ENCODE data around the gene MRPL49.

MRPL49 gene

DNA sequence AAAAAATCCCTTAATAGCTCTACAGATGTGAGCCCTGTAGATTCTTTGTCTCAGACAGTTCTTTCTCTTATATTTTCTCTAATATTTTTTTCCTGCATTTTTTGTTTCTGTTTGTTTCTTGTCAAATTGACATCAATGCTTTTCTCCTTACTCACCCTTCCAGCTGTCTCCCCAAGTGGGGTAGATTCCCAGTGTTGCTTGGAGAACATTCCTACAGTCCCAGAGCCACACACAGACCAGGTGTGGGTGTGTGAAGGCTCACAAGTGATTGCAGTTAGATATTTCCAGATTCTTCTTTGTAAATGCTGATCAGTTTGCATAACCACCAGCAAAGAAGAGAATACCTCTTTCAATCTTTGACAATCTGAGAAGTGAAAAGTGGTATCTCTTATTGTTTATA is 18.6 kb upstream of the MRPL49 start:
- no peak for DNase-seq

DNA sequence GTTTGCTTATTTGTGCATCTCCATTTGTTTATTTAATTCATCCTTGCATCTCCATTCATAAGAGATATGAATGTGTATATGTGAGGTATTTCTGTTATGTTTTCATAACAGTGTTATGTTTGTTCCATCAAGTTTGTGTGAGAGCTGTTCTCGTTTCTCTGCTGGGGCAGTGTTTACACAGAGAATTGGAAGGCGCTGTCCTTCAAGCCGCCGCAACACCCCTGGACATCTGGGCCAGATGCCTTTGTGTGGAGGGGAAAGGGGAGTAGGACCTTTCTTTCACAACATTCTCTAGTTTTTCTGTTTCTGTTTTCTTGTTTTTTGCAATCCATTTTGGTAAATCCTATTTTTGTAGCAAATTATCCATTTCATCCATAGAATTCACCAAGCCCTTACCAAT is 17.5 kb upstream of the MRPL49 start:
- DNase-seq, result no peak

DNA sequence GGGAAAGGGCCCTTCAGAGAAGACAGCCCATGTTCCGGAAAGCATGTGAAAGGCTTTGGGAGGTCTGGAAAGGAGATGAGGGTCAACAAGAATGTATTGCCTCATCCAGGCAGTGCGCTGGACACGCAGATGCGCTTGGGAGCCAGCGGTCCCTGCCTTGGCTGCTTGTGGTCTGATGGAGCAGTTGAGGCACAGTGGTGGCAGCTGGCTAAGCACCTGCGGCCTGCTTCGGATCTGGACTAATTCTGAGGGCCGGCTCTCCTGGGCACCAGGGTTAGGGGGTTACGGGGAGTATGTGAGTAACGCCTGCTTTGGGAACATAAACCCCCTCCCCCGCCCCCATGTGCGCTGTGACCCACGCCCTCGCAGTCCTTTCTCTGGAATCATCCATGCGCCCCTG is 15.0 kb upstream of the MRPL49 start:
- no peak for DNase-seq

DNA sequence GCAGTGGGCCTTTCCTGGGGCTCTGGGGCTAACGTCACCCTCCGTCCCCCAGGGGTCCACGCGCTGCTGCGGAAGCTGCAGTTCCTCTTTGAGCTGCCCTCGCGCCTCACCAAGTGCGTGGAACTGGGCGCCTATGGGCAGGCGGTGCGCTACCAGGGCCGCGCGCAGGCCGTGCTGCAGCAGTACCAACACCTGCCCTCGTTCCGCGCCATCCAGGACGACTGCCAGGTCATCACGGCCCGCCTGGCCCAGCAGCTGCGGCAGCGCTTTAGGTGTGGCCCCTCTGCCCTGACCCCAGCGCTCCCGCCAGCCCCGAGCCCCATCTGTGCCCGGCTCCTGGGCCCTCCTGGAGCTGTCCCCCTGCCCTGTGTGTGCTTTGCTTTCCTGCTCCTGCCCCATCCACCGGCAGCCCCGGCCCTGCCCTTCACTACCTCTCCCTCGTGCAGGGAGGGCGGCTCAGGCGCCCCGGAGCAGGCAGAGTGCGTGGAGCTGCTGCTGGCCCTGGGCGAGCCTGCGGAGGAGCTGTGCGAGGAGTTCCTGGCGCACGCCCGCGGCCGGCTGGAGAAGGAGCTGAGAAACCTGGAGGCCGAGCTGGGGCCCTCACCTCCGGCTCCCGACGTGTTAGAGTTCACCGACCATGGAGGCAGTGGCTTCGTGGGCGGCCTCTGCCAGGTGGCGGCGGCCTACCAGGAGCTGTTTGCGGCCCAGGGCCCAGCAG is 14.2 kb upstream of the MRPL49 start:
- DNase-seq, result no peak

DNA sequence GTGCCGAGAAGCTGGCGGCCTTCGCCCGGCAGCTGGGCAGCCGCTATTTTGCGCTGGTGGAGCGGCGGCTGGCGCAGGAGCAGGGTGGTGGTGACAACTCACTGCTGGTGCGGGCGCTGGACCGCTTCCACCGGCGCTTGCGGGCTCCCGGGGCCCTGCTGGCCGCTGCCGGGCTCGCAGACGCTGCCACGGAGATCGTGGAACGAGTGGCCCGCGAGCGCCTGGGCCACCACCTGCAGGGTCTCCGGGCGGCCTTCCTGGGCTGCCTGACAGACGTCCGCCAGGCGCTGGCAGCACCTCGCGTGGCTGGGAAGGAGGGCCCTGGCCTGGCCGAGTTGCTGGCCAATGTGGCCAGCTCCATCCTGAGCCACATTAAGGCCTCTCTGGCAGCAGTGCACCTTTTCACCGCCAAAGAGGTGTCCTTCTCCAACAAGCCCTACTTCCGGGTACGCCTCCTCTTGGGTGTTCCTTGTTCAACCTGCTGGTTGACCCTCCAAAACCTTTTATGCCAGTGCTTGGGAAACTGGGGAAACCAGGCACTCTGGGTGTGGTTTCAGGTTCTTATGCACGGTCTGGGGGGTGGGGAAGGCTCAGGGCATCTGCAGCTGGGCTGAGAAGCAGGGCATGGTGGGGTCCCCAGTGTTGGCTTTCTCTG is 13.5 kb upstream of the MRPL49 start:
- no peak for DNase-seq

DNA sequence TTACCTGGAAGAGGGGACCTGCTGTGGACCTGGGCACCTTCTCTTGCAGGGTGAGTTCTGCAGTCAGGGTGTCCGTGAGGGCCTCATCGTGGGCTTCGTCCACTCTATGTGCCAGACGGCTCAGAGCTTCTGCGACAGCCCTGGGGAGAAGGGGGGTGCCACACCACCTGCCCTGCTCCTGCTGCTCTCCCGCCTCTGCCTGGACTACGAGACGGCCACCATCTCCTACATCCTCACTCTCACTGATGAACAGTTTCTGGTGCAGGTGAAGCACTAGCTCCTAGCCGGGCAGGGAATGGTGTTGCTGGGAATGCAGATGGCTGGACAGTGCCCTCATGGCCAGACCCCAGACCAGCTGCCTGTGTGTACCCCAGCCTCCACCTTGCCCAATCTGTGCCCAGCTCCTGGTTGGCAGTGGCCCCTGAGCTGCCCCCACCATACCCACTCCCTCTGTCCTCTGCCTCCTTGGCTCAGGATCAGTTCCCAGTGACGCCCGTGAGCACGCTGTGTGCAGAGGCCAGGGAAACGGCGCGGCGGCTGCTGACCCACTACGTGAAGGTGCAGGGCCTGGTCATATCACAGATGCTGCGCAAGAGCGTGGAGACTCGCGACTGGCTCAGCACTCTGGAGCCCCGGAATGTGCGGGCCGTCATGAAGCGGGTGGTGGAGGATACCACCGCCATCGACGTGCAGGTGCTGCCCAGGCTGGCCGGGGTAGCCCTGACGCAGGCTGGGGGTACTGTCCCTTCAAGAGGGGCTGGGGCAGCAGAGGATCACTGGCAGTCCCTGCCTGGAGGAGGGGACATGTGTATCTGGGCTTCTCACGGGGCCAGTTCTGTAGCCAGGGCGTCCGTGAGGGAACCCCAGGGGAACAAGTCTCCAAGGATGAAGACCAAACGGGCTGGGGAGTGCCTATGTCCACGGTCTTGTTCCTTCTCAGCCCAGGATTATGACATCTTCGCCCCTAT is 12.6 kb upstream of the MRPL49 start:
- no peak for DNase-seq

DNA sequence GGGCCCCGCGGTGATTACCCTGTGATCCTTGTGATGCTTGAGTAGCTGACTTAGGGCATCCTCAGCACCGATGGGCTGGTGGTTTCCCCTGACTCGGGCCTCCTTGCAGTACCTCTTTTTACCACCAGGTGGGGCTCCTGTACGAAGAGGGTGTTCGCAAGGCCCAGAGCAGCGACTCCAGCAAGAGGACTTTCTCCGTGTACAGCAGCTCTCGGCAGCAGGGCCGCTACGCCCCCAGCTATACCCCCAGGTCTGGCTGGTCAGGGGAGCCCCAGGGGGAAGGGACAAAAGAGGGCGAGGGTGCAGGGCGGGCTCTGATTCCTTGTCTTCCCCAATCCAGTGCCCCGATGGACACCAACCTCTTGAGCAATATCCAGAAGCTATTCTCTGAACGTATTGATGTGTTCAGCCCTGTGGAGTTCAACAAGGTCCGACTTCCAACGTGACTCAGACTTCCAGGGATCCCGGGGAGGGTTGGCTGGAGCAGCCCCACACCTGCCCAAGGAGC is 11.7 kb upstream of the MRPL49 start:
- peak; percentile 99 for DNase-seq

DNA sequence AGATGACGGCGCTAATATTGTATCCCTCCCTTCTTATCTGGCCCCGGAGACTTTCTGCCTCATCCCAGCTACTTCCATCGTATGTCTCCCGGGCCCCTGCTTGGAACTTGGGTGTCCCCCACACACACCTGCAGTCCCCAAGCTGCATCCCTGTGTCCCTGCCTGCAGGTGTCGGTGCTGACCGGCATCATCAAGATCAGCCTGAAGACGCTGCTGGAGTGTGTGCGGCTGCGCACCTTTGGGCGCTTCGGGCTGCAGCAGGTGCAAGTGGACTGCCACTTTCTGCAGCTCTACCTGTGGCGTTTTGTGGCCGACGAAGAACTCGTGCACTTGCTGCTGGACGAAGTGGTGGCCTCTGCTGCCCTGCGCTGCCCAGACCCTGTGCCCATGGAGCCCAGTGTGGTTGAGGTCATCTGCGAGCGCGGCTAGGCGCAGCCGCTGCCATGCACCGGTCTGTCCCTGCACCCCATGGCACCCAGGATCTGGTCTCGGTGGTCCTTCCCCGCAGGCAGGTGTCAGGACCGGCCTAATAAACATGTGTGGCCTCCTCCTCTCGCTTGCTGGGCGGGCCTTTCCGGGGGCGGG is 10.9 kb upstream of the MRPL49 start:
- no peak for DNase-seq

DNA sequence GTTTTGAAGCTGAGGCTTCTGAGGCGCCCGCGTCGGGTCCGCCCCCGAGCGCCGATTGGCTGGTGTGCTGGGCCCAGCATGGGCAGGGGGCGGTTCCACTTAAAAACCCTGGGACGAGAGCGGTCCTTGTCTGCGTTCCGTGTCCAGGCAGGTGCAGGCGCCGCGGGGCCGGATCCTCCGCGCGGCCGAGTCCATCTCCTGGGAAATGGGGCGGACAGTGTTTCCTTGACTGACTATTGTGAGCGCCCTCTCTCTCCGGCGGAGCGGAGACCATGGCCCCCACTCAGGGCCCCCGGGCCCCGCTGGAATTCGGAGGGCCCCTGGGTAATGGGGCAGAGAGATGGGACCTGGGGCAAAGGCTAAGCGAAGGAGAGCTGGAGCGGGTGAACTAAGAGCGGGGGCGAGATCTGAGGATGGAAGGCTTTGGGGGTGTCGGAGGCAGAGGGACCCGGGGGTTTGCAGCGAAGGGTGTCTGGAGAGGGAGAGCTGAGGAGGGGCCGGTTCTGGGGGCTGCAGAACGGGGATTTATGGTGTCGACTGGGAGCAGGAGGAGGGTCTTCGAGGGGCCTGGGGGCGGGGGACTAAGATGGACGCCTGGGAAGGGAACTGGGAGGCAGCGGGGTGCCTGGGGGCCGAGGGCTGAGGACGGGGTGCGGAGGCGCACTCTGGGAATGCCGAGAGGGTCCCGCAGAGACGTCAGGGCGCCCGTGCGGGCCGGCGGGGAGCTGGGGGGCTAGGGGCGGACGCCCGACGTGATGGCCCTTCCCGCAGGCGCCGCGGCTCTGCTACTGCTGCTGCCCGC is 10.2 kb upstream of the MRPL49 start, which contains the start of gene TM7SF2:
TM7SF2 (plus strand) TSS at position 129 of the 802 bp plus-strand sequence; CDS start at position 273, 144 bp downstream.
- DNase-seq, result peak; percentile 93

DNA sequence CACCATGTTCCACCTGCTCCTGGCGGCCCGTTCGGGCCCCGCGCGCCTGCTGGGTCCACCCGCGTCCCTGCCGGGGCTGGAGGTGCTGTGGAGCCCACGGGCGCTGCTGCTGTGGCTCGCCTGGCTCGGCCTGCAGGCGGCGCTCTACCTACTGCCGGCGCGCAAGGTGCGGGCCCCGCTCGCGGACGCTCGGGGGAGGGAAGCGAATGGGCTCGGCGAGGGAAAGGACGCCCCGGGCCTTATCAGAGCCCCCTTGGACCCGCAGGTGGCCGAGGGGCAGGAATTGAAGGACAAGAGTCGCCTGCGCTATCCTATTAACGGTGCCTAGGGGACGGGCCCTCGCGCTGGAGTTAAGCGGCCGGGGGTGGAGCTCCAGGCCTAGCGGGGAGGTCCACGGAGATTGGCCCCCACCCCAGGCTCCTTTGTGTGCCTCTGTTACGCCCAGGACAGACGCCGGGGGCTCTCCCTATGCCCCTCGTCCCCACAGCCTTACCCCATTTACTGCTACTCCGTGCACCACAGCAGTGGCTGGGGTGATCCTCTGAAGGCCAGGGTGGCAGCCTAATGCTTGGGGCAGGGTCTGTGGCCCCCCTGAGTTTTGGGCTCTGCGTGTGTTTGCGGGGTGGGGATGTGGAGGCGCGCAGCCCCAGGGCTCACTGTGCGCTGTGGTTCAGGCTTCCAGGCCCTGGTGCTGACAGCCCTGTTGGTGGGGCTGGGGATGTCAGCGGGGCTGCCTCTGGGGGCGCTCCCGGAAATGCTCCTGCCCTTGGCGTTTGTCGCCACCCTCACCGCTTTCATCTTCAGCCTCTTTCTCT is 9.4 kb upstream of the MRPL49 start:
- DNase-seq, result peak; percentile 76

DNA sequence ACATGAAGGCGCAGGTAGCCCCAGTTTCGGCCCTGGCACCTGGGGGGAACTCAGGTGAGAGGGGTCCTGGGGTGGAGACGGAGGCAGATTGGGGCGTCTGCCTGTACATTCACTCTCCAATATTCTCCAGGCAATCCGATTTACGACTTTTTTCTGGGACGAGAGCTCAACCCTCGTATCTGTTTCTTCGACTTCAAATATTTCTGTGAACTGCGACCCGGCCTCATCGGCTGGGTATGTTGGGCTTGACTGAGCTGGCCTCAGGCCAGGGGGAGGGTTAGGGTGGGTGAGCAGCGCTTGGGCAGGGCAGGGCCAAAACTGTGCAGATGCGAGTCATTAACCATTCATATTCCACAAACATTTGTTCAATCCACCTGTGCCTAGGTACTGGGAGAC is 8.8 kb upstream of the MRPL49 start:
- no peak for DNase-seq

DNA sequence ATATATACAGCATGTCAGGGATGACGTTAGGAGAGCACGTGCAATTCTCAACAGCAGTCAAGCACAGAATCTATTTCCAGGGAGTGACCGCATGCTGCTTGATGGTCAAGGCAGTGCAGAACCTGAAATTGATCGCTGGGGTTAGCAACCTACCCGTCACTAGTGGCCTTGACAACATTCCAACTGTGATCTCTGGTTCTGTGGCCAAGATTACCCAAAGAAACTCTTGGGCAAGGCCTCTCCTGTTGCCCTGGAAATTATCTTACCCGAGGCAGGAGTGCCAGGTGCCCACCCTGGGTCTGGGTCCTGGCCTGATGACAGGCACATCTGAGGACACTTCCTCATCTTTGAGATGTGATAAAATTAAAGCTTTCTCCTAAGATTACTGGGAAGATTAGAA is 8.3 kb upstream of the MRPL49 start:
- DNase-seq, result no peak

DNA sequence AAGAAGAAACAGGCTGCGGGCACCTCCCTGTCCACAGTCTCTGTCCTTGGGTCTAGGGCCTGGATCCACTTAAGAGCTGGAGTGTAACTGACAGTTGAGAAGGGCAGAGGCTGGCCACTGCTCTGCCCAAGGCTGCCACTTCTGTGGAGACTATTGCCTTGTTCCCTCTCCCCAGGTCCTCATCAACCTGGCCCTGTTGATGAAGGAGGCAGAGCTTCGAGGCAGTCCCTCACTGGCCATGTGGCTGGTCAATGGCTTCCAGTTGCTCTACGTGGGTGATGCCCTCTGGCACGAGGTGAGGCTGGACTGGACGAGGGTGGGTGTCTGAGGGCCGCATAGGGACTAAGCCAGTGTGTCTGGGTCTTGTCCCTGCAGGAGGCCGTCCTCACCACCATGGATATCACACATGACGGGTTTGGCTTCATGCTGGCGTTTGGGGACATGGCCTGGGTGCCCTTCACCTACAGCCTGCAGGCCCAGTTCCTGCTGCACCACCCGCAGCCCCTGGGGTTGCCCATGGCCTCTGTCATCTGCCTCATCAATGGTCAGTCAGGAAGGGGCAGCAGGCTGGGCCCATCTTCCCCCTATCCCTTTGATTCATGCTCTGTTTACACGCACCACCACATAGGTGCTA is 7.5 kb upstream of the MRPL49 start:
- no peak for DNase-seq

DNA sequence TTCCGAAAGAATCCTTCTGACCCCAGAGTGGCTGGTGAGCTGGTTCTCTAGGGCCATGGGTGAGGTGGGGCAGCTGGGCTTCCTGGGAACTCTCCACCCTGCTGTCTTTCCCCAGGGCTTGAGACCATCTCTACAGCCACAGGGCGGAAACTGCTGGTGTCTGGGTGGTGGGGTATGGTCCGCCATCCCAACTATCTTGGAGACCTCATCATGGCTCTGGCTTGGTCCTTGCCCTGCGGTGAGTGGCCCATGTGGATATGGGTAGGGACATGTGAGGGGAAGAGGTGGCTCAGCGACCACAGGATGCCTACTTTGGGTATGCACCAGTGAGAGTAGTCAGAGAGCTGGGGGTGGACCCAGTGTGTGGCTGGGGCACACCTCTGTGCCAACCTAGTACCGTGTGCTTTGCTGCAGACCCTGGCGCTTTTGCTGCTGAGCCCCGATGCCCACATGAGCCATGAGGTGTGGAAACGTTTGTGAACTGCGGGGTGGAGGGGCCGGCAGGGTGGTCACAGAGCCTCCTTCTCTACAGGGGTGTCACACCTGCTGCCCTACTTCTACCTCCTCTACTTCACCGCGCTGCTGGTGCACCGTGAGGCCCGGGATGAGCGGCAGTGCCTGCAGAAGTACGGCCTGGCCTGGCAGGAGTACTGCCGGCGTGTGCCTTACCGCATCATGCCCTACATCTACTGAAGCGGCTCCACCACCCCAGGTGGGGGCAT is 6.6 kb upstream of the MRPL49 start:
- DNase-seq, result no peak

DNA sequence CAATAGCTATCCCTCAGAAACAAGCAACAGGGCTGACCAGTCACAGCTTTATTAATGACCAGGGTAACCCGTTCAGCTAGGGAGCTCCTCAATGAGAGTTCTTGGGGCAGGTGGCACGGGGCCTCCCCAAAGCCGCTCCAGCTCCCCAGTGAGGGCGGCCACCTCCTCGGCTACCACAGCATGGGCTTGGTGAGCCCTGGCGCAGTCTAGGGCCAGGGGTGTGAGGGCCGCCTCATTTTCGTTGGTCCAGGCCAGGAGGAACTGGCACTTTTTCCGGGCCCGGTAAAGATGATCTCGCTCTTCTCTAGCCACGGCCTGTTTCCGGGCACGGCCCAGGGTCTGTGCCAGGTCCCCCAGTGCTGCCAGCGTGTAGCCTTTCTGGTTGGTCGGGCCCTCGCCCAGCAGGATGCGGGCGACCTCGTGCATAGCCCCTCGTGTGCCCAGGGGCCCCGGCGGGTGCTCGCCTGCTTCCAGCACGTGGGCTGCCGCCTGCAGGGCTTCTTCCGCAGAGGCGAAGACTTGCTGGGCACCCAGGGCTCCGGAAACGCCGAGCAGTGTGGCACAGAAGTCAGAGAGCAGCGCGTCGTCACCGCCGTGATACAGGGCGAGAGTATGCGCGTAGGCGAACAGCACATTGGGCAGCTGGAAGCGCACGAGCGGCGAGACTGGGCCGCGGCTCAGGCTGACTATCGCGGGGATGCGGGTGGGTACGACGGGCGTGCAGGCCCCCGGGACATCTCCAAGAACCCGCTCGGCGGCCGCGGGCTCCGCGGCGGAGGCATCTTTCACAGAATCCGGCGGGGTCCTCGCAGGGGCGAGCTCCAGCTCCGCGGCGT is 5.5 kb upstream of the MRPL49 start:
- peak; percentile 44 for DNase-seq

DNA sequence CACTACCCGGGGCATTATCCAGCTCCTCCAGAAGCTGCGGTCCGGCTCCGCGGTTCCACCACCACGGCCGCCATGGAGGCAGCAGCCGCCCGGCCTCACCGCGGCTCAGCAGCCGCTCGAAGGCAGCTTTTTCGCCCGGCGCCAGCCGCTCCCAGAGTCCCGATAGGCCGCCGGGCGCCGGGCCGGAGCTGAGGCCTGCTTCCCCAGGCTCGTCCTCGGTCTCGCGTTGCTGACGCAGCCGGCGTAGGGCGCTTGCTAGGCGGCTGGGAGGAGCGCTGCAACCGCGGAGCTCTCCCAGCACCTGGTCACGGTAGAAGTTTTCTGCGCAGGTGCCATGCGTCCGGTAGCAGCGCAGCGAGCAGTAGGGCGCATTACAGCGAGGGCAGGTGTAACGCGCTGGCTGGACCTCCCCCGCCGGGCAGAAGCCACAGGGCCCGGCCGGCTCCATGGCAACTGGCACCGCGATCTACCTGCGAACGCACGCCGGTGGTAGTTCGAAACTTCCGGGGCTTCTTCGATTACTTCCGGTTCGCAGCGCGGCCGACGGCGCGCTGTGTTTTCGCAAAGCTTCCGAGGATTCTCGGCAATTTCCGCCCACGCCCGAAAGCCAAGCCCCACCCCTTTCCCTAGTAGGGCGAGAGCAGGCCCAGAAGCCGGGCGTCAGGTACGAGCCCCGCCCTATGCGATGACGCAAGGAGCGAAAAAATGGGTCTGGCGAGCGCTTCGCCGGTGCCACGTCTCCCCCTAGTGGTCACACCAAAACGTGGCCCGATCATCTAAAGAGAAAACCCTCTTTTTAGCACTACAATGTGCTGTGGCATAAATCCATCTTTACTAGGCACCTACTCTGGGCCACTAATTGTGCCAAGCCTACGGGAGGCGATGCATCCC is 4.7 kb upstream of the MRPL49 start, which contains the start of gene ZNHIT2:
ZNHIT2 (minus strand) TSS at position 496 of the 891 bp plus-strand sequence; CDS start at position 448, 48 bp downstream.
- DNase-seq, result peak; percentile 99

DNA sequence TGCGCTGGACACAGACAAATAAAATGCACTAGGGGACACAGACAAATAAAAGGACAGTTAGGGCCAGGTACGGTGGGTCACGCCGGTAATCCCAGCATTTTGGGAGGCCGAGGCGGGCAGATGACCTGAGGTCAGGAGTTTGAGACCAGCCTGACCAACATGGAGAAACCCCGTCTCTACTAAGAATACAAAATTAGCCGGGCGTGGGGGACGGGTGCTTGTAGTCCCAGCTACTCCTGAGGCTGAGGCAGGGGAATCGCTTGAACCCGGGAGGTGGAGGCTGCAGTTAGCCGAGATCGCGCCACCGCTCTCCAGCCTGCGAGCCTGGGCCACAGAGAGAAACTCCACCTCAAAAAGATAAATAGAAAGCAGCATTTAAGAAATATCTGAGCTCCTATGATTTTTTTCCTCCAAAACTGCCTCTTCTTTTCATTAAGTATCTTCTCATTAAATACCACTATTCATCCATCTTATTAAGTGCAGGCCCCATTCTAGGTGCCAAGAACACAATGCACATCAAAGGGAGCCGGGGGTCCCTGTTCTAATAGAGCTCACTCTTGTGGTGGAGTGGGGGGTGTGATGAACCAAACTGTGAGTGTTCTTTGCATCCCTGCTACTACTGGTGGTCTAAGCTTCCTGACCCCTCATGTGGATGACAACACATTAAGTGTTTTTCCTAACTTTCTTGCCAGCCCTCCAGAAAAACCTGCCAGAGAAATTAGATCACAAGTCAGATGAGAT is 3.9 kb upstream of the MRPL49 start:
- no peak for DNase-seq

Measured in T-helper 9 cell (primary cell).